IPS-NIHi11 (cell line): ENCODE results near the gene NACC1.

ENCODE experiments used
- DNase-seq: peaks from one replicate; pipeline ENCODE4 v3.0.0; 2012; ENCODE audit warnings: mixed read lengths, low spot score

Gene NACC1

GRCh38 chr19:13120817-13121216 is 2.8 kb downstream of the NACC1 start:
- no peak for DNase-seq

- DNase-seq: no peak
Observed at GRCh38 chr19:13121551-13122274, 3.6 kb downstream of the NACC1 start.

DNA sequence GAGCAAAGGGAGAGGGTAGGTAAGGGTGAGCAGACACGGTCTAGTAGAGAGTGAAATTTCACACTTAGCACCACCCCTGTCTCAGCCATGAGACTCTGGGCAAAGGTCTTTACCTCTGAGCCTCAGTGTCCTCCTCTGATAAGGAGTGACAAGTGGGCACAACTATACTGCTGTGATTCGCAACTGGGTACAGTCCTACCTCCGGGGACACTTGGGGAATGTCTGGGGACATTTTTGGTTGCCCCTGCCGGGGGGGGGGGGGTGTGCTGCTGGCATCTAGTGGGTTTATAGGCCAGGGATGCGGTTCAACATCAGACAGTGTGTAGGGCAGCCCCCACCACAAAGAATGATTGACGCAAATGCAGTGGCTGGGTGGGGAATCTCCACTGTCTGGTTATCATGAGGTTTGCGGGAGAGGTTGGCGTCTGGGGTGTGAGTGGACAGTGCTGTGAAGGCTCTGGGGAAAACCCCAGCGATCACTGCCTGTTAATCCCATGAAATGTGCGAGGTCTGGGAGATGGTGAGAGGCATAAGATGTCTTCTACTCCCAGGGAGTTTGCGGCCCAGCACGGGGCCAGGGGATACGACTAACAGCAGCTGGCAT is 4.3 kb downstream of the NACC1 start:
- DNase-seq: no peak

- no peak for DNase-seq
Observed at GRCh38 chr19:13122980-13123957, 5.2 kb downstream of the NACC1 start.

GRCh38 chr19:13127051-13127450 is 9.0 kb downstream of the NACC1 start:
- no peak for DNase-seq

DNA sequence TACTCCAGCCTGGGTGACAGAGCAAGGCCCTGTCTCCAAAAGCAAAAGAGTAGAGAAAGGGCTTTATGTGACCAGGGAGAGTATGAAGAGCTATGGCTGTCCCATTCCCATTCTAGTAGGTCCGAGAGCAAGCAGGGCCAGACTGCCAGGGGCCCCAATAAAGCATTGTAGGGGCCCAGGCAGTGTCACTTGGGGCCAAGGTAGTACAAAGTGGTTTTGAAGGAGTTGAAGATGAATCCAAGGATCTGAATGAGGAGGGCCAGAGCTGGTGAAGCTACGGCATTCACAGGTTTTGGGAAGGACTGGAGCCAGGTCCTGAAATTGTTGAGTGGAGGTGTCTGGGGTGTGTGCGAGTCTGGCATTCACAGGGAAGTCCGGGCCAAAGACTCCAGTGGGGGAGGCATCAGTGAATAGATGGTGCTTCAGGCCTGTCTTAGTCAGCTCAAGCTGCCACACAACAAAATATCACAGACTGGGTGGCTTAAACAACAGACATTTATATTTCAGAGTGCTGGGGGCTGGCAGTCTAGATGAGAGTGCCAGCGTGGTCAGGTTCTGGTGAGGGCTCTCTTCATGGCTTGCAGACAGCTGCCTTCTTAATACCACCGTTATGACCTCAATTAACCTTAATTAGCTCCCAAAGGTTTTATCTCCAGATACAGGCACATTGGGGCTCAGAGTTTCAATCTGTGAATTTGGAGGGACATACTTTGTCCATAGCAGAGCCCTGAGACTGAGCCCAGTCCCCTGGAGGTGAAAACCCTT is 9.9 kb downstream of the NACC1 start:
- no peak for DNase-seq

DNA sequence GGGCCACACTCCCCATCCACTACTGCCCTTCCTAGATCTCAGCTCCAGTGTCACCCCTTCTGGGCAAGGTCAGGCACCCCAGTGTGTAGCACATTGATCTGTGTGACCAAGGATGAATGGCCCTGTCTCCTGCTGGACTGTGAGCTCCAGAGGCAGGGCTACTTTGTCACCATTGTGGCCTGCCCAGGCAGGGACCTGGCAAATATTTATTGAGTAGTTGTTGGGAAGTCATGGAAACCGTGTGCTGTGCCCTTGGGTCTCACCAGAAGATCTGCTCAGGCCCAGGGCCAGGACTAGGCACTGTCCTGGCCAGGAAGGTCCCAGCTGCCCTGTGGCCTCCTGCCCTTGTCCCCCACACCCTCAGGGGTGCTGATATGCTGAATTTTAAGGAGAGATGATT is 10.5 kb downstream of the NACC1 start:
- no peak for DNase-seq

- DNase-seq: no peak
Observed at GRCh38 chr19:13129384-13129783, 11.3 kb downstream of the NACC1 start.

DNA sequence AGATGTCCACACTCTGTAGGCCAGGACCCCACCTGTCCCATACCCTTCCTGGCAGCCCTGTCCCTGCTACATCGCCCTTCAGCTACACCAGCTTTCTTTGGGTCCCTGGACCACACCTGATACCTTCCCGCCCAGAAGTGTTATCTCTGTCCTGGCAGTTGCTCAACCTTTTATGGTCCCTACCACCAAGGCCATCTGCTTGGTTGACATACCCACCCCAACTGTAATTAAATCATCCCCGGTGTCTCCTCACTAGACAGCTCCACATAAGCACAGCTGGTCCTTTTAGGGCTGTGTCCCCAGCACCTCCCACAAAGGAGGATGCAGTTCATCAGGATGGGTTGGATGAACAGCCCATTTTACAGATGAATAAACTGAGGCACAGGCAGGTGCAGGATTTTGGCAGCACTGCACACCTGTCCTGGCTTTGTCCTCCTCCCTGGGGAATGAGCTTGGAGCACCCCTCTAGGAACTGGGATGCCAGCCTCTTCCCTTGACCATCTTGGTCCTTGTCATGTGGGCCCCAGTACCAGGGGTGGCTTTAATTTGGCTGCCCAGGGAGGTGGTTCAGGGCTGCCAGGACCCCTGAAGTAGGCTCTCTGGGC is 12.9 kb downstream of the NACC1 start:
- DNase-seq: no peak

DNA sequence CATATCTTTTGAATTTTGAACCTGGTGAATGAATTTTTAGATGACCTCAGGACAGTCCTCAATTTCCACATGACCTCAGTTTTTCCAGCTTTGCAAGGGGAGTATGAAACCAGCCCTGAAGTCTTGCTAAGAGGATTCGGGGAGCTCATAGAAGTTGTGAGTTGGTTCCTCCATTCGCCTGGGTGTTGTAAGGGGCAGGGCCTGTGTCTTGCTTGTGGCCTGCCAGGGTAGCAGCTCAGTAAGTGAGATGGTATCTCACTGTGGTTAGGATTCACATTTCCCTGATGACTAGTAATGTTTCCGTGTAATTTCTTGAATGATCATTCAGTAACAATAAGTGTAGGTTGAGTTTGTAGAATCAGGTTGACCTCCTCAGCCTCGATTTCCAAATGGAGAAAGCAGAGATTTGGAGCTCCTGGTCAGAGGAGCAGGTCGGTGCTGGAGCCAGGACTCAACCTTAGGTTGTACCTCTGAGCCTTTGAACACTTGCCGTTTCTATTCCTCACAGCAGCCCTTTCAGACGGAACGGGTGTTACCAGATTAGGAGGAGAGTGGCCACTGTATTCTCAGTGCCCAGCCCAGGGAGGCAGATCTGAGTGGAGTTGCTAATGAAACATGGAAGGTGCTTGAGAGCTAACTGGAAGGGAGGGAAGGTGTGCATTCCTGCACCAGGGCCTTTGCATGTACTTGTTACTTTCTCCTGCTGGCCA is 14.6 kb downstream of the NACC1 start:
- no peak for DNase-seq

DNA sequence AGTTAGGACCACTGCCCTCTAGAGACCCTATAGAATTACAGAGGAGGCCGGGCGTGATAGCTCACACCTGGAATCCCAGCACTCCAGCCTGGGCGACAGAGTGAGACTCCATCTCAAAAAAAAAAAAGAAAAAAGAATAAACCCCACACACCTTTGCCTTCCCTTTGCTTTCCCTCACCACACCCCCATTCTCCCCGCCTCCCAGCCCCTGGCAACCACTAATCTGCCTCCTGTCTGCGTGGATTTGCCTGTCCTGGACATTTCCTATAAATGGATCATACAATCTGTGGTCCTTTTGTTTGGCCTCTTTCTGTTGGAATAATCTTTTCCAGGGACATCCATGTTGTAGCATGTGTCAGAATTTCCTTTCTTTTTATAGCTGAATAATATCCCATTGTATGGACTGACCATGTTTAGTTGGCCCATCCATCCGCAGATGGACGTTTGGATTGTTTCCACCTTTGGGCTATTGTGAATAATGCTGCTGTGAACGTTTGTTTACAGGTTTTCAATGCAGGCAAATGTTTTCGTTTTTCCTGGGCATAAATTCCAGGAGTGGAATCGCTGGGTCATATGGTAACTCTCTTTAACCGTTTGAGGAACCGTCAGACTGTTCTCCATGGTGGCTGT is 15.3 kb downstream of the NACC1 start:
- DNase-seq: no peak

GRCh38 chr19:13134626-13135025 is 16.6 kb downstream of the NACC1 start:
- DNase-seq: no peak

GRCh38 chr19:13135068-13136062 is 17.3 kb downstream of the NACC1 start:
- no peak for DNase-seq

GRCh38 chr19:13137290-13137794 is 19.3 kb downstream of the NACC1 start:
- DNase-seq: no peak

GRCh38 chr19:13138171-13138915 is 20.3 kb downstream of the NACC1 start:
- DNase-seq: no peak

- DNase-seq: no peak
Observed at GRCh38 chr19:13138916-13139198, 20.8 kb downstream of the NACC1 start.

- DNase-seq: no peak
Observed at GRCh38 chr19:13139633-13140311, 21.7 kb downstream of the NACC1 start.
